Astrocyte (in vitro differentiated cells and primary cell): ENCODE measurements around the gene DEGS2.

Source experiments
- EZH2 ChIP-seq: IDR thresholded peaks from 2 replicates; pipeline ENCODE4 v1.6.1; 2012; ENCODE audit warnings: mild to moderate bottlenecking, low read length, inconsistent platforms; ENCODE audit not compliant: insufficient read depth
- TF ChIP-seq, protein P1 (sequence below): IDR thresholded peaks from 2 replicates; pipeline ENCODE4 v1.5.1; 2011; ENCODE audit warnings: low read depth, mild to moderate bottlenecking, inconsistent platforms, low read length, moderate library complexity; ENCODE audit not compliant: insufficient read depth

DNA sequence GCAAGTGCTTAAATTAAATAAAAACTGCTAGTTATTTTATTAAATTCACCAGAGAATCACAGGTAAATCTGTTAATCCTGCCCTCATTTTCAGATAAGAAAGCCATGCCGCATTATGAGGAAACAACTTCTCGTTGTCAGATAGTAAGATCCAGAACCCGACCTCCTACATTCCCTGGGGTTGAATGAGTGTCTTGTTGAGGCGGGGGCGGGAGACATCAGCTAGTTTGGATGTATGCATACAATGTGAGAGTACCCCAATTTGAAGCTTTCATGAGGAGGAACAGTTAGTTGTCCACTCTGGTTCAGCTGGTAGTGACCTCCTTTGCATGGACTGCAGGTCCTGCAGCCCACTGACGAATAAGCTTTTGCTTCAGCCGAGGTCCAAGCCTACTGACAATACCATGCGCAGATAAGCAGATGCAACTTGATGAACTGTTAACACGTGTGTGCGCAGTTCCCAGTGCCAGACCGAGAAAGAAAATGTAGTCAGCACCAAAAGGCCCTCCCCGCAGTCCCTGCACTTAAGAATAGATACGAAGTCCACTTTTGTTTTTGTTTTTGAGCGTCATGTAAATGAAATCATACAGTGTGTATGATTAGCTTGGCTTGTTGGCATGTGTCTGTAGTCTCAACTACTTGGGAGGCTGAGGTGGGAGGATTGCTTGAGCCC, 59.3 kb downstream of the DEGS2 start:
- TF ChIP-seq, protein P1, sequence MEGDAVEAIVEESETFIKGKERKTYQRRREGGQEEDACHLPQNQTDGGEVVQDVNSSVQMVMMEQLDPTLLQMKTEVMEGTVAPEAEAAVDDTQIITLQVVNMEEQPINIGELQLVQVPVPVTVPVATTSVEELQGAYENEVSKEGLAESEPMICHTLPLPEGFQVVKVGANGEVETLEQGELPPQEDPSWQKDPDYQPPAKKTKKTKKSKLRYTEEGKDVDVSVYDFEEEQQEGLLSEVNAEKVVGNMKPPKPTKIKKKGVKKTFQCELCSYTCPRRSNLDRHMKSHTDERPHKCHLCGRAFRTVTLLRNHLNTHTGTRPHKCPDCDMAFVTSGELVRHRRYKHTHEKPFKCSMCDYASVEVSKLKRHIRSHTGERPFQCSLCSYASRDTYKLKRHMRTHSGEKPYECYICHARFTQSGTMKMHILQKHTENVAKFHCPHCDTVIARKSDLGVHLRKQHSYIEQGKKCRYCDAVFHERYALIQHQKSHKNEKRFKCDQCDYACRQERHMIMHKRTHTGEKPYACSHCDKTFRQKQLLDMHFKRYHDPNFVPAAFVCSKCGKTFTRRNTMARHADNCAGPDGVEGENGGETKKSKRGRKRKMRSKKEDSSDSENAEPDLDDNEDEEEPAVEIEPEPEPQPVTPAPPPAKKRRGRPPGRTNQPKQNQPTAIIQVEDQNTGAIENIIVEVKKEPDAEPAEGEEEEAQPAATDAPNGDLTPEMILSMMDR: no peak
- no peak for TF ChIP-seq EZH2
